ENCODE data around the gene TMUB1.

The TMUB1 gene

DNA sequence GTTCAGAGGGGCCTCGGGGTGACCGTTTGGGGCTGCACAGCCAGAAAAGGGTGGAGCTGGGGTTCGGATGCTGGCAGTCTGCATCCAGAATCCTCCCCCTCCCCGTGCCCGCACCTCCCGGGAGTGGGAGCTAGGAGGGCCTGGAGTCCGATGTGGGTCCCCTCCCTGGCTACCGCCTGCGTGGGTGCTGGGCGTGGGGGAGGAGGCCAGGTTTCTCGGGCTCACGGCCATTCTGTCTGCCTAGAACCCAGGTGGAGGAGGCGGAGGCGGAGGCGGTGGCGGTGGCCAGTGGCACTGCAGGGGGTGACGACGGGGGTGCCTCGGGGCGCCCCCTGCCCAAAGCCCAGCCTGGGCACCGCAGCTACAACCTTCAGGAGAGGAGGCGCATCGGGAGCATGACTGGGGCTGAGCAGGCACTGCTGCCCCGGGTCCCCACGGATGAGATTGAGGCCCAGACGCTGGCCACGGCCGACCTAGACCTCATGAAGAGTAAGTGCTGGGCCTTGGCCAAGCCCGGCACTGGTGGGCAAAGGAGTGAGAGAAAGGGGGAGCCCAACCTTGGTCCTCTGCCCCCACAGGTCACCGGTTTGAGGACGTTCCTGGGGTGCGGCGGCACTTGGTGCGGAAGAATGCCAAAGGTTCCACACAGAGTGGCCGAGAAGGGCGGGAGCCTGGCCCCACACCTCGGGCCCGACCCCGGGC, 16.9 kb downstream of the TMUB1 start:
- DNase-seq, result no peak

DNA sequence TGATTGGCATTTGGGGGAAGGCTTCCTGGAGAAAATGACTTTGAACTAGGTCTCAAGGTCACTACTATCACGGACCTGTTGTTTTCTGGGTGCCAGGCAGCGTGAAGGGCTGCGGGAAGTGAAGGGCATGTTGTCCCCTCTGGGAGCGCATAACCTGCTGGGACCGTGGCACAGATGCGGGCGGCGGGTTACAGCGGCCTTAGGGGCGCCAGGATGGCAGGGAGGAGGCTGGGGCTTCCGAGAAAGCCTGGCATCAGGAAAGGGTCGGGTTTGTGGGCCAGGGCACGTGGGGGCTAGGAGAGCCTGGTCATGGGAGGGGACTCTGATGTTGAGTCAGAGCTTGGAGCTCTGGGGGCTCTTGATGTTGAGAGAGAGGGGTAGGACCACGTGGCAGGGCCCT, 17.8 kb downstream of the TMUB1 start:
- DNase-seq, result no peak

DNA sequence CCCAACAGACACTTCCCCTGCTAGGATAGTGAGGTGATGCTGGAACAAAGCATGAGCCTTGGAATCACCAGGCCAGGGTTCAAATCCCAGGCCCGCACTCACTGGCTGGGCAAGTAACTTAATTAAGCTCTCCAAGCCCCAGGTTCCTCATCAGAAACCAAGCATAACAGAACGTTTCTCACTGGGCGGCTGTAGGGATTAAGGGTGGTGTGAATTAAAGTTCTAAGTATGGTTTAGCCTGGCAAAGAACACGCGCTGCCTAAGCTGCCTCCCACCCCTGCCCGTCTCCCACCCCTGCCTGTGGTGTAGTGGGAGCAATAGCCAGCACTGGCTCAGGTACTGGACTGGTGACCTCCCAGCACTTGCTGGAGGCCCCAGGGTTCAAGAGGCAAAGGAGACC, 18.3 kb downstream of the TMUB1 start:
- no peak for DNase-seq

DNA sequence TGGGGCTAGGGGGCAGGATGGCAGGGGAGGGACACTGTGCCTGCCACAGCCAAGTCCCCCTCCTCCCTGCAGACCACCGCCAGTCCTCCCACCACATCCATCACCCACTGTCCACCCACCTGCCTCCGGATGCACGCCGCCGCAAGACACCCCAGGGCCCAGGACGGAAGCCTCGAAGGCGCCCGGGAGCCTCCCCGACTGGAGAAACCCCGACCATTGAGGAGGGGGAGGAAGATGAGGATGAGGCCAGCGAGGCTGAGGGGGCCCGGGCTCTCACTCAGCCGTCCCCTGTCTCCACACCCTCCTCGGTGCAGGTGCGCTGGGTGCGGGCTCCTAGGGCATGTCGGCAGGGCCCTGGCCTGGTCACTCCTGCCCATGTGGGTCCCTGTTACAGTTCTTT, 18.8 kb downstream of the TMUB1 start:
- no peak for DNase-seq

DNA sequence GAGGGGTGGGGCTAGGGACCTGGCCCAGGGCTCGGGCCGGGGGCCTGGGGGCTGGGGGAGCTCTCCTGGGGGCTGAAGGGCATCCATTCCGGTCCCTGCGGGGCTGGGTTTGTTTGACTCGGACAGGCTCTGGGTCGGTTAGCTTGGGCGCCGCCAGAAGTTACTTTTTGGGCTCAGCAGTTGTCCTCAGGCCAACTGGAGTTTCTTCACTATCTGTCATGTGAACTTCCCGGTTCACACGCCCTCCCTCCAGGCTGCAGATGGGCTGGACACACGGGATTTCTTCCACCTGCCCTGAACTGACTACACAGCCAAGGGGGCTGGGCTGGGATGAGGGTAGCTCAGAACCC, 20.1 kb downstream of the TMUB1 start:
- no peak for DNase-seq

DNA sequence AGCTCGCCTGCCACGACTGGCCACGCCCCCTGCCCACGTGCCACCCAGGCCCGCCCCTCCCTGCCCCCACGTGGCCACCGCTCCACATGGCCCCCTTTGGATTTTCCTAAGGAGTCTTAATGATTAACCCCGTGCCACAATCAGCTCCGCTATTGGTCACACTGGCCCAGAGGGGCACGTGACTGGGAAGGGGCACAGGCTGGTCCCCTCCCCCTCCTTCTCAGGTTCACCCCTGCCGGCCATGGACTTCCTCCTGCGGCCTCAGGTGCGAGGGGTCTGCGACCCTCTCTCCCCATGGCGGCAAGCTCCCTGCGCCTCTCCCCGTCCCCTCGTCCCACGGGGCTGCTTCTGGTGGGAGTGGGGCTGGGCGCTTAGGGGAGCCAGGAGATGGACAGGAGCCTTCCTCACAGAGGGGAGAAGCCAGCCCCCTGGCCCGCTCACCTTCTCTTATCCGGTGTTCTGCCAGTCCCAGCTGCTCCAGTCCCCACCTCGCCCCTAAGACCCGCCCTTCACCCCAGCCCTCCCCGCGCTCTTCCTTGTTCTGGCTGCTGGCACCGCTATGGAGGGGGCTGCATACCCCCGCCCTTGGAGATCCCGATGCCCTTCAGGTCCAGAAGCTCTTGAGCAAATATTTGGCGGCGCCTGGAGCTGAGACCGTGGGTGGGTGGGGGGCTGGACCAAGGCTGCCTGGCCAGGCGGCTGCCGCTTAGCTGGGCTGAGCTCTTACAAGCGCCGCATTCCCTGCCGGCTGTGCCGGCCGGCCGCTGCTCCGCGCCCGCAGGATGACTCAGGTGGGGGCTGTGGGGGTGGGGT, 20.7 kb downstream of the TMUB1 start:
- DNase-seq, result peak in 1 of 2 experiments; percentile 33

DNA sequence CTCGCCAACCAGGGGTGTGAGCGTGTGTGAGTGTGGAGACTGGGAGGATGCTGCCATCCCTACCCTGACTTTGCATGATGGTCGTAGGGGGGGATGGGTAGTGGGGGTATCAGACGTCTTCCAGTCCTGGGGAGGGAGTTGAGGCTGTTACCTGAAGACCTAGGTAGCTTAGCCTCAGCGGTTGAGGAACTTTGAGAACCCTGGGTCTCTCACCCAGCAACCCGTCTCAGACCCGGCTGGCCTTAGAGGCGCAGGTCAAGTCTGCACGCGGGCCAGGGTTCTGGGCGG, 21.2 kb downstream of the TMUB1 start:
- DNase-seq, result no peak

DNA sequence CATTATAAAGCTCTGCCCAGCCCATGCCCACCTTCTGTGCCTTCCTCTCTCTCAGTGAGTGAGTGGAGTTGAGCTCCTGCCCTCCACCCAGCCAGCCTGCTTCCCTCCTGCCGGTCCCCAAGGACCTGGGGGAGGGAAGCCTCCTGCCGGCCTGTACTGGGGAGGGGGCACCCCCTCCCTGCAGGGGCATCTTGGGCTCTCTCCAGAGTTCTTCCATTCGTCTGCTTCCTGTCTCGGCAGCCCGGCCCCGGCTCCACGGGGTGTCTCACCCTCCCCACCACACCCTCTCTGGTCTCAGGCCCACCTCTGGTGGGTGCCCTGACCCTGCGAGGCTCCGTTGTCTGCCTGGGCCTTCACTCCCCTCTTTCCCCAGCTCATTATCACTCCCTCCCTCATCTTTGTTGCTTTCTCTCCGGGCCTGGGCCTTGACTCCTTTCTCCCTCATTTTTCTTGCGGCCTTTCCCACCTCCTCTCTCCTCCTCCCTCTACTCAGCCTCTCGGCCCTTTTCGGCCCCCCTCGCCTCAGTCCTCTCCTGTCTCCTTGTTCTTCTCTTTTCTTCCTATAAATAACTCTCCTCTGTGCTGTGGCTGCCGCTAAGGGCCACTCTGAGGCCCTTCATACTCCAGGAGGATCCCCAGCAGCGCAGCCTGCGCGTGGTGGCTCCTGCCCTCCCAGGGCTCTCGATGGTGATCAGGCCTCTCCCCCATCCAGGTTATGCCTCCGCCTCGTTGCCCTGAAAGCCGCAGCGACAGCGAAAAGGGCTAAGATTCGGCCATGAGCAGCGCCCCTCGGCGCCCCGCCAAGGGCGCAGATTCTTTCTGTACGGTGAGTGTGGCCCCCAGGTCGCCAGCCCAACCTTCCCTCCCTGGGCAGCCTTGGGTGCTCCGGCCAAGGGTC, 21.8 kb downstream of the TMUB1 start:
- DNase-seq, result peak; percentile 51 to 80

DNA sequence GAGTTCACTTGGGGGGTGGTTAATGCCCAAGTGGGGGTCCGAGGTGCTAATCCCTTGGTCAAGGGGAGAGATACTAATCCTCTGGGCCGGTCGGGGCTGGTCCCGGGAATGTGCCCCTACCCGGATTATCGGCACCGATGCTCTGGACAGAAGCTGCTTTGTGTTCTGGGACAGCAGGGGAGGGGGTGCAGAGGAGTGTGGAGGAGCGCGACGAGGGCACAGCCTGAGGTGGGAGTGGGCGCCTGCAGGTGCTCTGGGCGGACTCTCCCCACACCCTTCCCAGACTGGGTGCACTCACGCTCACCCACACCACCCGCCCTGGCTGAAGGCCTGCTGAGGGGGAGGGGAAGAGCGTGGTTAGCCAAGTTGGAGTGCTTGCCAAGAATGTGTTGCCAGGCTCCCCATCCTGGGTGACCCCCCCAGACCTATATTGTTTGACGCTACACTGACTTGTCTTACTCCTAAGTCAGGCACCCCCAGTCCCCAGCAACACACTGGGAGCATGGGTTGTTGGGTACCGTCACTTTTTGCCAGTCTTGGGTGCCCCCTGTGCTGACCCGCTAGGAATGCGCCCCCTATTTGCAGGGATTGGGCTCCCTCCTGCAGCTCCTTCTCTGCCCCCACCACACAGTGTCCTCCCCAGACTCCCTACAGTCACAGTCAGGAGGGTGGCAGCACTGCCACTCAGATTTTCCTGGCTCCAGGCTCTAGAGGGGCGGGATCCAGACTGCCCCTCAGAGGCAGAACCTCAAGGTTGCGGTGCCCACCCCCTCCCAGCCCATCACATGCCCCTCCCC, 22.7 kb downstream of the TMUB1 start:
- no peak for DNase-seq

DNA sequence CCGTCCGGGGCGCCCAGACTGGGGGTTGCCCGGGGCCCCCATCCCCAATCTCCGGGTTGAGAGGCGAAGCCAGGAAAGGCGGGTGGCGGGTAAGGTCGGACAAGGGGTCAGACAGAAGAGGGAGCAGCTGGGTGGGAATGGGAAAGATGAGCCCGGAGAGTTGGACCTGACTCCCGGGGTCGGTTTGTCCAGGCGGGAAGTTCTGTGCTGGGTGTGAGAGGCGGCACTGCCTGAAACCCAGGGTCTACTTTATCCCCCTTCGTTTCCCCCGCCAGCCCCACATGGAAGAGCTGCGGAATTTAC, 23.2 kb downstream of the TMUB1 start:
- DNase-seq, result no peak

DNA sequence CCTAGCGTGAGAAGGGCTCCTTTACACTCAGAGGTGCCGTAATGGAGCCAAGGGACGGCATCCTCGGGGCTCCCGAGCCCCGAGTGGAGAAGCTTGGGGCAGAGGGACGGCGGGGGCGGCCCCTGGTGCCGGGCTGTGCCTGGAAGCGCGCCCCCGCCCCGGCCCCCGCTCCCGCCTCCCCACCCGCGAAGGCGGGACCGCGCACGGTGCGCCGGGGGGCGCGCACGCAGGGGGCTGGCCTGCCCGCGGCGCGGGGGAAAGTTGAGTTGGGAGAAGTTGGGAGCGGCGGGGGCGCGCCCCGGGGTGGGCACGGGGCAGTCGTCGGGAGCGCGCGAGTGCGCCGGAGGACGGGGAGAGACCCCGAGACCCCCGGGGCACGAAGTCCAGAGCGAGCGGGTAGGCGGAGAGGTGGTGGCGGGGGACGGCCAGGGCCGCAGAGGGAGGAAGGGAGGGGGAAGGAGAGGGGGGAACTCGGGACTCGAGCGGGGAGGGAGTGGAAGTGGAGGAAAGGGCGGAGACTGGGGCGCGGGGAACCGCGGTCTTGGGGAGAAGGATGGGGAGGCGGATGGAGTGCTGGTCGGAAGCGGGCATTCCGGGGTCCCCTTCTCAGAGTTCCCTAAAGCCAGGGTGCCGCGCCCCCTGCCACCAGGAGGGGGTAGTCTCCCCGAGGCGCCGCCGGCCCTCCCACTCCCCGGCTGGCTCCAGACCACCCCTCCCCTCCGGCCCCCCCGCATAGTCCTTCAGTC, 23.8 kb downstream of the TMUB1 start, which contains the start of gene SLC4A2:
TSS of gene SLC4A2 (plus strand) at position 223 of the 746 bp plus-strand sequence. CDS start 2,399 bp downstream, outside the sequence.
- peak; percentile 58 to 70 for DNase-seq

DNA sequence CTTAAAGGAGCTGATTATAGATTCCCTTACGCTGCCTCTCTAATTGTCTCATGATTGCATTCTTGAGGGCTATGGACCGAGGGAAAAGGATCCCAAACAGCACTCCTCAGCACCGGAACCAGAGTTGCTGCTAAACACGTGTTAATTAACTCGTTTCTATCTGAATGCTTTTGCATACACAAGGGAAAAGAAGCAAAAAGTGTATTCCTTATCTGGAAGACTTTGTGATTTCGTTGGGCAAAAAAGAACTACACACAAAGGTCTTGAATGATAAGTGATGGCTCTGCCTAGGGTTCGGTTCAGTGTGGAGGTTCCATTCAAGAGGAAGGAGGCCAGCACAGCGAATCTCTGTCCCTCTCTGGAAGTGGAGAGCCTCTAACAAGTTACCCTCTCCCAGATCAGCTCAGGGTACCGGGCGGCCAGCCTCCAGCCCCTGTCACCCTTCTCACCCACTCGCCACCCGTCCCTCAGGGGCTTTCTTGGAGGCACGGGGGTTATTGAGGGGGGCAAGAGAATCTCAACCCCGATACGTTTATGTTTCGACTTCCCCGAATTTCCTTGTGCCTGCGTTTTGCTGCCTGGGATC, 24.4 kb downstream of the TMUB1 start:
- DNase-seq, result no peak

DNA sequence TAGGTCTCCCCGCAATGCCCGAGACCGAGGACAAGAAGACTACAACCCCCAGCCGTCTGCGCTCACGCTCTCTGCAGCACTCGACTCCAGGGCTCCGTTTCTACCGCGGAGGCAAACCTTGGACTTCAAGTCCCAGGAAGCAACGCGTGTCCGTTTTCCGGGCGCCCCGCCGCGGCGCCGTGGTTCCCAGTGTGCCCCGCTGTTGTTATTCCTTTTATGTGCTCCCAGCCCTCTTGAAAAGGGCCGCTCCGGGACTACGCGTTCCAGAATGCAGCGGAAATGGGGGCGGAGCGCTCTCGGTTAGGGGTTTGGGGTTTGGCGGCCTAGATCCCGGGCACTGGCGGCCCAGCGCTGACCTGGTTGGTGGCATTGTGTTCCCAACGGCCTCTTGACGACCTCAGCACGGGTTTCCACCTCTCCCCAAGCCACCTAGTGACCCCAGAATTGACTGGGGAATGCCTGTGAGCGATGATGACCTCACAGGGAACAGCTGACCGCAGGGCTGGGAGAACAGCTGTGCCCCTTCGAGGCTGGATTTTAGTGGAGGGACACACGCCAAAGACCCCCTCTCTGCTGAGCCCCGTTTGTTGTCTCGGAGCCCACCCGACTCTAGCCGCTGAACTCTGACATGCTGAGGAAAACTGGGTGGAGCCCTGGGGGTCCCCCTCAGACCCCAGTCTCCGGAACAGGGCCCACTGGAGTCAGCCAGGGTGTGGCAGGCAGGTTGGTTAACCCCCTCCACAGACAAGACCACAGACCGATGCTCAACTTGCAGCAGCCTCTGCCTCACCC, 25.1 kb downstream of the TMUB1 start:
- peak; percentile 99 for DNase-seq

DNA sequence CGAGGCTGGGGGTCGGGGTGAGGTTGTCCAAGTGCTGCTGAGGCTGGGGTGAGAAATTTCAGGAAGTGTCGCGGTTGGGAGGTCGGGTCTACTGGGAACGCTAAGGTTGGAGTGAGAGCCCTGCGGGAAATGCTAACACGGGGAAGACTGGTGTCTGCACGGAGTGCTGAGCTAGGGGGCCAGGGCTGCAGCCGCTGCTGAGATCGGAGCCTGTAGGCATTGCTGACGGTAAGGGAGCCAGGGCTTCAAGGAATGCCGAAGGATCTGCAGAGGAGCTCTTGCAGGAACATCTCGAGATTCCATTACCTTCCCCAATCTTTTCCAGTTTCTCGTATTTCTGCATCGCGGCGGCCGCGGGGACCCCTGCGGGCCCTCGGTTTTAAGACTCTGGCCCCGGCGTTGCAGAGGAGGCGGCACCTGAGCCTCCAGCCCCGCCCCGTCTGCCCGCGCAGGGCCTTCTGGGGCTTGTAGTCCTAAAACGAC, 25.7 kb downstream of the TMUB1 start, which contains the start of gene CDK5:
TSS of gene CDK5 (minus strand) at position 392 of the 483 bp plus-strand sequence. CDS start at position 343, 49 bp downstream.
- DNase-seq, result no peak

DNA sequence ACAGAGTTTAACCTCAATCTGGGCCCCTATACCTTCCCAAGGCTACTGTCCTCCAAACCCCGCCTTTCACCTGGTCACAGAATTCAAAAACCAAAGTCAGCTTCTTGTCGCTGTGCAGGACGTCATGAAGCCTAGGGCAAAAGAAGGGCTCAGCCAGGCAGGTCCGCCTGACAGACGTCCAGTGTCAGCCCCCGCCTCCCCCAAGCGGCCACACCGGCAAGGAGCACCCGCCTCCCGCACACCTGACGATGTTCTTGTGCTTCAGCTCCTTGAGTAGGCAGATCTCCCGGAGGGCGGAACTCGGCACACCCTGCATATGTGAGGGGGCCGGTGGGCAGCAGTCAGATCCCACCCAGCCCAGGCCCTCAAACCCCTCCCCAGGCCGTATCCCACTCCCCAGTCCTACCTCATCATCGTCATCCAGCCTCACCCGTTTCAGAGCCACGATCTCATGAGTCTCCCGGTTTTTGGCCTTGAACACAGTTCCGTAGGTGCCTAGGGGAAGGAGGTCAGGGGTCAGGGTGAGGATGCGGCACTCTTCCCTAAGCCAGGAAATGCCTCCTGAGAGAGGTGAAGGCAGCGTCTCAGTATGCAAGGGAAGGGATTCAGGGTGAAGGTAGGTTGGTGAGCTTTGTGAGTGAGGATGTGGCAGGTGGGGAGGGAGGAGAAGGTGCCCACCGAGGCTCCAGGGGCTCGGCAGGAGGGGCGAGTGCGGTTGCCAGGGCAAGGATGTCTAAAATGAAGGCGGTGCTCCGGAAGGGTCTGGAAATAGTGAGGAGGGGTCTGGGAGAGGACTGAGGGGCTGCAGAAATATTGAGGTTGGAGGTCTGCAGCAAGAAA, 26.4 kb downstream of the TMUB1 start:
- no peak for DNase-seq

DNA sequence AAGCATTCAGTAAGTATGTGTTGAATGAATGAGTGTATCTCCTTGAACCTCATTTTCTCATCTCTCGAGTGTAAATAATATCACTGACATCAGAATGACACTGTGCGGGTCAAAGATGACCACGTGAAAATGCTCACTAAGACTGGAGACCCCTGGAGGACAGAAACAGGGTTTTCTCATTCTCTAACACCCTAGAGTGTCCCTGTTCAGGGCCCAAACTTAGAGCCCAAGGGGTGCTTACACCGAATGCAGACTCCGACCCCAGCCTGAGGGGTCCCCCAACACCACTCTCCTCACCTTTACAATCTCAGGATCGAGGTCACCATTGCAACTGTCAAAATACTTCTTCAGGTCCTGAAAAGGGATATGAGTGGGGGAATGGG, 27.0 kb downstream of the TMUB1 start:
- DNase-seq, result no peak

DNA sequence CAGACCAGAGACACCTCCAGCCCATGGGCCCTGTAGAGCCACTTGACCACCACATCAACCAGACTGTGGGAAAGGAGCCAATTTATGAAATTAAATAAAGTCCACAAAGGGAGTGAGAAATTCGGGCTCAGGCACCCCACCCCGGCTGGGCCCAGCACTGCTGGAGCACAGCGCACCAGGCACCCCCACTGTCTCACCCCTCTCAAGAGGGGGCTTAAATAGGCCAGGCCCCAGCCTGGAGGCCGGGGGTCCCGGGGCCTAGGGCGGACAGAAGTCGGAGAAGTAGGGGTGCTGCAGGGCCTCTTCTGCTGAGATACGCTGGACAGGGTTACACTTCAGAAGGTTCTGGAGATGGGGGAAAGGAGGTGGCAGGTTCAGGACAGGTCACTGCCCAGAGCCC, 29.5 kb downstream of the TMUB1 start:
- no peak for DNase-seq

DNA sequence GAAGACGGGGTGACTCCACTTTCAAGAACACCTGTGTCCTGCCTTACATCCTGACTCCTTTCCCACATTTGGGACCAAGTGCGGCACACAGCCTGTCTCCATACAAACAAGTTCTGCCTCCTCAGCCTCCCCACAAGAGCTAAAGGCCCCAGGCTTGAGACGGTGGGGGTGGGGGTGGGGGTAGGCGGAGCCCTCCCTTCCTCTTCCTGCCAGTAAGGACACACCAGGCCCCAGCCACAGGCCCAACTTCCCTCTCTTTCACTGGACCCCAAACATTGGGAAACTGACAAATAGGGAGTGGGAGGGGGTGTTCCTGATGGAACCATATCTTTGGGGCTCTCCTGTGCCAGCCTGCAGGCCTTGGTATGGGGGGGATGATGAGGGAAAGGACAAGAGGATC, 30.2 kb downstream of the TMUB1 start:
- DNase-seq, result no peak

DNA sequence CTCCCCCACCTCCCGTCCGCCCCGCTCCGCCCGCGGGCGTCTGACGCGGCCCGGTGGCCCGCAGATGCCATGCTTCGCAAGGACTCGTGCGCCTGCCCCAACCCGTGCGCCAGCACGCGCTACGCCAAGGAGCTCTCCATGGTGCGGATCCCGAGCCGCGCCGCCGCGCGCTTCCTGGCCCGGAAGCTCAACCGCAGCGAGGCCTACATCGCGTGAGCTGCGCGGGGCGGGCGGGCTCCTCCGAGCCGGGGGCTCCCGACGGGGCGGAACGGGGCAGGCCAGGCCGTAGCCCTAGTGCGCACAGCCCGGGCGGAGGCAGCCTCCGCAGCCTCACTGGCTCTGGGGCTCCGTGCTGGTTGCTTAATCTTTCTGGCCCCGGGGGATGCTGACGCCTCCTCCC, 32.2 kb downstream of the TMUB1 start:
- no peak for DNase-seq
